Heart right ventricle (tissue), 16 donors: ENCODE measurements around the gene APOBEC4. TPM values are rescaled to one million over a fixed set of nuclear protein-coding genes. Genes with fewer than 3 reads are reported as not detected.

ENCODE experiments used
- ATAC-seq, 8 donors: fragments of 200-7000 bp; cut with Tn5 transposase; one replicate each; pipeline ENCODE4 v1.9.1; 2020; ENCODE audit warnings: mild to moderate bottlenecking in 8 of 8, moderate library complexity in 8 of 8, moderate number of reproducible peaks in 1 of 8
- DNase-seq, 2 donors: peaks; one replicate each; pipeline ENCODE4 v3.0.0-alpha.2; 2020
- H3K27ac ChIP-seq, 10 donors: fragments of 200-600 bp; sonication (generic) in 2 of 10; one replicate each; pipeline versions ENCODE4 v1.5.0 to v1.8.0; 2020 to 2022; ENCODE audit warnings: mild to moderate bottlenecking in 3 of 10
- H3K27me3 ChIP-seq, 7 donors: fragments of 200-600 bp; one replicate each; pipeline ENCODE4 v1.8.0; 2021 to 2022; ENCODE audit warnings: mild to moderate bottlenecking in 2 of 7
- H3K36me3 ChIP-seq, 9 donors: fragments of 200-600 bp; sonication (generic) in 1 of 9; one replicate each; pipeline versions ENCODE4 v1.5.0 to v1.8.0; 2020 to 2022; ENCODE audit warnings: mild to moderate bottlenecking in 2 of 9
- H3K4me1 ChIP-seq, 9 donors: fragments of 200-600 bp; sonication (generic) in 1 of 9; one replicate each; pipeline versions ENCODE4 v1.5.0 to v1.8.0; 2020 to 2022; ENCODE audit warnings: mild to moderate bottlenecking in 4 of 9
- H3K4me3 ChIP-seq, 10 donors: fragments of 200-600 bp; sonication (generic) in 2 of 10; one replicate each; pipeline versions ENCODE4 v1.5.0 to v1.8.0; 2020 to 2022; ENCODE audit warnings: mild to moderate bottlenecking in 7 of 10, moderate library complexity in 2 of 10
- H3K9me3 ChIP-seq, 11 donors: fragments of 200-600 bp in 10 of 11; sonication (generic) in 2 of 11; one replicate each; pipeline versions ENCODE4 v1.5.0 to v1.8.0; 2013 to 2022; ENCODE audit warnings: mild to moderate bottlenecking in 2 of 11, control low read depth in 1 of 11, moderate library complexity in 1 of 11
- CTCF ChIP-seq, 9 donors: fragments of 200-600 bp; sonication (generic) in 2 of 9; IDR thresholded peaks; one replicate each; pipeline versions ENCODE4 v1.5.0 to v1.8.0; 2021 to 2022; ENCODE audit warnings: antibody characterized with exemption in 9 of 9, mild to moderate bottlenecking in 5 of 9, moderate library complexity in 1 of 9
- WGBS, 2 donors: extraction: QIAGEN DNeasy Blood & Tissue Kit; methylation state at CpG; one replicate each; pipeline ENCODE4 v1.1.7; 2013; ENCODE audit warnings: inconsistent platforms in 1 of 2; 5-methylcytosine and 5-hydroxymethylcytosine counted together
- intact Hi-C, 10 donors: fragments of 100-400 bp; cut with DNase I; formaldehyde crosslinking; loops; one replicate each; pipeline versions ENCODE4 v1.11.1 to v1.14.2; 2022
- polyA plus RNA-seq, 2 donors: library from polyadenylated mRNA; stranded (reverse); fragments of 200-250 nt; gene quantifications; one replicate each; pipeline ENCODE4 v1.2.3, GENCODE V29; 2013
- total RNA-seq, 10 donors: library from RNA; stranded (reverse); fragmentation: NEBNext Ultra II Directional in 3 of 10; extraction: Animal tissue kit (Norgen Biotek cat#: 25700) in 3 of 10; gene quantifications; one replicate each; pipeline versions ENCODE4 v1.2.1 to v1.2.4, GENCODE V29; 2021 to 2023
- donor health status: Arrhythmogenic right ventricular cardiomyopathy.
- donor health status: ischemic (EF 13 %, LVEDD 7.1; RV severe dilation, severe dysfunction).
- donor health status: healthy with polysubstance abuse.
- donor health status: DM: no; HTN: yes; CAD: no.
- donor health status: DM: no; HTN: no; CAD: no.
- donor health status: ischemic (EF 25% LVEDD 6.9; RV normal size, moderate dysfunction).
- donor health status: ischemic (EF 25% LVEDD 5.7; RV mildly dilated, moderate dysfunction).
- donor health status: healthy.
- donor health status: DM: yes; HTN: yes; CAD: no.
- donor health status: Ischemic cardiomyopathy.
- donor health status: ischemic (EF 35%, LVEDD 5.7; RV mildly dilated, moderate dysfunction).
- donor health status: nonischemic (EF 11% LVEDD 7.7; RV severe dilation, severe dysfunction).
- donor health status: DM: yes; HTN: yes; CAD: no.
- donor health status: PGD.
- donor health status: ischemic (EF 29% LVEDD 5.4; RV normal size, mild dysfunction).
- donor health status: nonischemic (EF 23%, LVEDD 6.1; RV moderate dilation, normal function).

The APOBEC4 gene
- total and polyA plus RNA-seq, 12 donors: not detected

GRCh38 chr1:183636783-183637182 lies 16.3 kb downstream of the APOBEC4 start:
- Histone ChIP-seq H3K4me3 (peak overlapping the region; percentile 65 to 87 (median 84)), H3K27ac (peak overlapping the region in 9 of 10 donors; percentile 92 to 98 (median 94))
- WGBS, 2 donors: 31 to 39% methylated on average over 5 of the region's 5 CpGs

GRCh38 chr1:183636334-183636682 lies 16.8 kb downstream of the APOBEC4 start:
- Histone ChIP-seq H3K4me1 (peaks cover 3 to 48% (median 37%) of the 10 kb centered on the region in 9 donors), H3K9me3 (no peaks in the 10 kb centered on the region), H3K4me3 (peak overlapping the region; percentile 65 to 87 (median 84)), H3K36me3 (peaks cover 0 to 17% (median 0%) of the 10 kb centered on the region in 9 donors), H3K27ac (peak overlapping the region in 9 of 10 donors; percentile 92 to 98 (median 94)), H3K27me3 (no peaks in the 10 kb centered on the region)
- intact Hi-C loops: loop anchor here in 3 of 10 donors (5.0 to 10.0 kb wide), 2 partner anchors 162 to 164 kb away; partner anchors contain the start of gene SMG7 (in 3 of the 3)
- ATAC-seq (no peak), DNase-seq (no peak)
- WGBS, 2 donors: 1 to 2% methylated on average over 15 of the region's 15 CpGs
- TF ChIP-seq CTCF (IDR thresholded peaks at IDR 0.05): no peak

More at GRCh38 chr1:183636783-183637182, 16.3 kb downstream of the APOBEC4 start:
- Histone ChIP-seq H3K27me3 (no peaks in the 10 kb centered on the region), H3K9me3 (no peaks in the 10 kb centered on the region), H3K36me3 (peaks cover 0 to 13% (median 0%) of the 10 kb centered on the region in 9 donors), H3K4me1 (peaks cover 2 to 44% (median 32%) of the 10 kb centered on the region in 9 donors)
- intact Hi-C loops: loop anchor here in 3 of 10 donors (5.0 to 10.0 kb wide), 2 partner anchors 162 to 164 kb away; partner anchors contain the start of gene SMG7 (in 3 of the 3)
- no peak for DNase-seq
- no peak for TF ChIP-seq CTCF (IDR thresholded peaks at IDR 0.05)
- no peak for ATAC-seq

- H3K27me3 ChIP-seq: no peaks in the 10 kb centered on the region
- intact Hi-C loops: loop anchor here in 4 of 10 donors (2.0 to 10.0 kb wide), 3 partner anchors 161 to 165 kb away; partner anchors contain the start of gene SMG7 (in 3 of the 4)
- peak within 1 kb of the TSS; percentile 67 to 92 (median 86) for H3K4me3 ChIP-seq
- TF ChIP-seq CTCF (IDR thresholded peaks at IDR 0.05): no peak
- peaks cover 3 to 54% (median 42%) of the 10 kb centered on the region in 9 donors for H3K4me1 ChIP-seq
- DNase-seq: peak; percentile 96 to 98
- peak; percentile 95 to 98 (median 96) for ATAC-seq
- peak within 1 kb of the TSS; percentile 68 to 98 (median 94) for H3K27ac ChIP-seq
- H3K36me3 ChIP-seq: peaks cover 0 to 23% (median 0%) of the 10 kb centered on the region in 9 donors
- no peaks in the 10 kb centered on the region for H3K9me3 ChIP-seq
- WGBS, 2 donors: 1% methylated on average over 65 of the region's 65 CpGs
These were observed 17.3 kb downstream of the APOBEC4 start, which contains the start of gene ARPC5 for GRCh38 chr1:183635606-183636333. ARPC5 (minus strand) TSS chr1:183635783; CDS start chr1:183635659, 124 bp downstream.

GRCh38 chr1:183635099-183635605 lies 18.0 kb downstream of the APOBEC4 start:
- no peak for TF ChIP-seq CTCF (IDR thresholded peaks at IDR 0.05)
- 0 to 1% methylated on average over 42 of the region's 42 CpGs for WGBS, 2 donors
- DNase-seq (peak; percentile 39 to 56), ATAC-seq (peak; percentile 23 to 63 (median 40))
- intact Hi-C loops: loop anchor here in 4 of 10 donors (2.0 to 10.0 kb wide), 3 partner anchors 160 to 164 kb away; partner anchors contain the start of gene SMG7 (in 3 of the 4)
- Histone ChIP-seq H3K36me3 (peaks cover 0 to 29% (median 2%) of the 10 kb centered on the region in 9 donors), H3K27ac (peak overlapping the region; percentile 68 to 98 (median 94)), H3K4me1 (peaks cover 3 to 60% (median 48%) of the 10 kb centered on the region in 9 donors), H3K4me3 (peak overlapping the region; percentile 67 to 92 (median 86)), H3K27me3 (no peaks in the 10 kb centered on the region), H3K9me3 (no peaks in the 10 kb centered on the region)
